Hepatocyte (in vitro differentiated cells): ENCODE data around the gene ABR. TPM values are rescaled to one million over a fixed set of nuclear protein-coding genes. Genes with fewer than 3 reads are reported as not detected.

Experiments
- DNase-seq: peaks from one replicate; pipeline ENCODE4 v3.0.0-alpha.2; 2016; ENCODE audit warnings: low spot score
- H2AFZ ChIP-seq: fragments of 200-600 bp; sonication (generic); 2 replicates; pipeline ENCODE4 v1.6.0; 2016; ENCODE audit warnings: antibody characterized with exemption, mild to moderate bottlenecking
- H3K27ac ChIP-seq: fragments of 200-600 bp; sonication (generic); 2 replicates; pipeline ENCODE4 v1.5.1; 2016; ENCODE audit warnings: mild to moderate bottlenecking
- H3K27me3 ChIP-seq: fragments of 200-600 bp; sonication (generic); 2 replicates; pipeline ENCODE4 v1.6.1; 2016
- H3K36me3 ChIP-seq: fragments of 200-600 bp; sonication (generic); replicated peaks from 2 replicates; pipeline ENCODE4 v1.5.1; 2016; ENCODE audit warnings: low read depth; ENCODE audit not compliant: insufficient read depth
- H3K4me1 ChIP-seq: fragments of 200-600 bp; sonication (generic); 2 replicates; pipeline ENCODE4 v1.5.1; 2016; ENCODE audit warnings: mild to moderate bottlenecking, moderate library complexity; ENCODE audit not compliant: insufficient read depth
- H3K4me2 ChIP-seq: fragments of 200-600 bp; sonication (generic); 2 replicates; pipeline ENCODE4 v1.6.0; 2016
- H3K4me3 ChIP-seq: fragments of 200-600 bp; sonication (generic); 2 replicates; pipeline ENCODE4 v1.5.1; 2016; ENCODE audit warnings: mild to moderate bottlenecking
- H3K79me2 ChIP-seq: fragments of 200-600 bp; sonication (generic); 2 replicates; pipeline ENCODE4 v1.6.0; 2017; ENCODE audit warnings: mild to moderate bottlenecking
- H3K9me2 ChIP-seq: fragments of 200-600 bp; sonication (generic); replicated peaks from 2 replicates; pipeline ENCODE4 v1.6.0; 2017; ENCODE audit warnings: mild to moderate bottlenecking; ENCODE audit not compliant: insufficient read depth
- H3K9me3 ChIP-seq: fragments of 200-600 bp; sonication (generic); 2 replicates; pipeline ENCODE4 v1.5.1; 2016; ENCODE audit warnings: low read depth, mild to moderate bottlenecking
- H4K20me1 ChIP-seq: fragments of 200-600 bp; sonication (generic); 2 replicates; pipeline ENCODE4 v1.6.0; 2016; ENCODE audit warnings: mild to moderate bottlenecking; ENCODE audit not compliant: insufficient read depth, poor library complexity, severe bottlenecking
- EZH2 ChIP-seq: fragments of 200-600 bp; sonication (generic); IDR thresholded peaks from 2 replicates; pipeline ENCODE4 v1.6.1; 2016; ENCODE audit warnings: antibody characterized with exemption, mild to moderate bottlenecking, borderline replicate concordance
- EZH2phosphoT487 ChIP-seq: fragments of 200-600 bp; sonication (generic); IDR thresholded peaks from one replicate; pipeline ENCODE4 v1.6.1; 2018; ENCODE audit warnings: antibody characterized with exemption, mild to moderate bottlenecking, low read depth, moderate library complexity; ENCODE audit not compliant: unreplicated experiment, severe bottlenecking
- WGBS: methylation state at CpG from one replicate; pipeline ENCODE4 v1.1.6; 2016; ENCODE audit warnings: low lambda C conversion rate; ENCODE audit errors: missing lambda C conversion rate; 5-methylcytosine and 5-hydroxymethylcytosine counted together
- polyA plus RNA-seq: library from polyadenylated mRNA; unstranded; fragments of >200 nt; fragmentation: Nextera tagmentation; extraction: Ambion mirVana; gene quantifications from 2 replicates; pipeline ENCODE4 v1.2.1, GENCODE V29; 2016
- total RNA-seq: library from RNA; depleted of rRNA; stranded (reverse); fragments of >200 nt; gene quantifications from 2 replicates; pipeline ENCODE4 v1.2.3, GENCODE V29; 2014
- TF ChIP-seq, protein P1 (sequence below): fragments of 200-600 bp; sonication (generic); IDR thresholded peaks from 2 replicates; pipeline ENCODE4 v1.5.1; 2016; ENCODE audit warnings: antibody characterized with exemption, mild to moderate bottlenecking; ENCODE audit not compliant: poor library complexity

ABR gene
- total and polyA plus RNA-seq, 2 experiments from 2014 or later, result 26.8 to 51.5 TPM

- WGBS, result 92% methylated on average over 19 of the region's 25 CpGs
- no peak for TF ChIP-seq EZH2
- TF ChIP-seq, protein P1, sequence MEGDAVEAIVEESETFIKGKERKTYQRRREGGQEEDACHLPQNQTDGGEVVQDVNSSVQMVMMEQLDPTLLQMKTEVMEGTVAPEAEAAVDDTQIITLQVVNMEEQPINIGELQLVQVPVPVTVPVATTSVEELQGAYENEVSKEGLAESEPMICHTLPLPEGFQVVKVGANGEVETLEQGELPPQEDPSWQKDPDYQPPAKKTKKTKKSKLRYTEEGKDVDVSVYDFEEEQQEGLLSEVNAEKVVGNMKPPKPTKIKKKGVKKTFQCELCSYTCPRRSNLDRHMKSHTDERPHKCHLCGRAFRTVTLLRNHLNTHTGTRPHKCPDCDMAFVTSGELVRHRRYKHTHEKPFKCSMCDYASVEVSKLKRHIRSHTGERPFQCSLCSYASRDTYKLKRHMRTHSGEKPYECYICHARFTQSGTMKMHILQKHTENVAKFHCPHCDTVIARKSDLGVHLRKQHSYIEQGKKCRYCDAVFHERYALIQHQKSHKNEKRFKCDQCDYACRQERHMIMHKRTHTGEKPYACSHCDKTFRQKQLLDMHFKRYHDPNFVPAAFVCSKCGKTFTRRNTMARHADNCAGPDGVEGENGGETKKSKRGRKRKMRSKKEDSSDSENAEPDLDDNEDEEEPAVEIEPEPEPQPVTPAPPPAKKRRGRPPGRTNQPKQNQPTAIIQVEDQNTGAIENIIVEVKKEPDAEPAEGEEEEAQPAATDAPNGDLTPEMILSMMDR, result no peak
- no peak for TF ChIP-seq EZH2phosphoT487
- Histone ChIP-seq H3K27me3 (no peaks in the 10 kb centered on the region), H3K27ac (no peak overlapping the region), H3K4me3 (no peak overlapping the region), H3K9me2 (no peaks in the 10 kb centered on the region), H4K20me1 (no peaks in the 10 kb centered on the region), H3K79me2 (no peaks in the 10 kb centered on the region), H3K4me2 (no peak overlapping the region), H3K4me1 (no peaks in the 10 kb centered on the region), H2AFZ (no peak overlapping the region), H3K9me3 (no peaks in the 10 kb centered on the region), H3K36me3 (no peaks in the 10 kb centered on the region)
- DNase-seq, result no peak
Observed at GRCh38 chr17:1073241-1073962, 106.4 kb downstream of the ABR start.

DNA sequence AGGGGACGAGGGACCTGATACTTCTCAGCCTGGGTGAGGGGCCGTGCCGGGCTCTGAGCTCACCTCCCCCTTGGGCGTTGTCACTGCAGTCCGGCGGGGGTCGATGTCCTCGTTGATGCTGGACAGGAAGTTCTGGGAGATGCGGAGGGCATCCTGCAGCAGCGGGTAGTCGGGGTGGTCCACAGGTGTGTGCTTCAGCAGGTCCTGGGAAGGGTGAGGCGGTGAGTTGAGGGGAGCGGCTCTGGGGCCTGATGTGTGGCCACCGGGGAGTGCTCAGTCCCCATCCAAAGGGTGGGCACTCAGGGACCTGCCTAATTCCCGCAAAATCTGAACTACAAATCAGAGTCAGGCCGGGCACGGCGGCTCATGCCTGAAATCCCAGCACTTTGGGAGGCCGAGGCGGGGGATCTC lies 107.2 kb downstream of the ABR start:
- no peaks in the 10 kb centered on the region for H3K79me2 ChIP-seq
- no peaks in the 10 kb centered on the region for H3K9me3 ChIP-seq
- H3K36me3 ChIP-seq, result no peaks in the 10 kb centered on the region
- no peaks in the 10 kb centered on the region for H3K27me3 ChIP-seq
- no peak overlapping the region for H2AFZ ChIP-seq
- H4K20me1 ChIP-seq, result no peaks in the 10 kb centered on the region
- no peak for DNase-seq
- no peak overlapping the region for H3K4me2 ChIP-seq
- no peak overlapping the region for H3K27ac ChIP-seq
- H3K4me1 ChIP-seq, result no peaks in the 10 kb centered on the region
- no peaks in the 10 kb centered on the region for H3K9me2 ChIP-seq
- H3K4me3 ChIP-seq, result no peak overlapping the region
- WGBS, result 96% methylated on average over 20 of the region's 20 CpGs
- TF ChIP-seq EZH2phosphoT487 (no peak), EZH2 (no peak)
- TF ChIP-seq, protein P1, result no peak

DNA sequence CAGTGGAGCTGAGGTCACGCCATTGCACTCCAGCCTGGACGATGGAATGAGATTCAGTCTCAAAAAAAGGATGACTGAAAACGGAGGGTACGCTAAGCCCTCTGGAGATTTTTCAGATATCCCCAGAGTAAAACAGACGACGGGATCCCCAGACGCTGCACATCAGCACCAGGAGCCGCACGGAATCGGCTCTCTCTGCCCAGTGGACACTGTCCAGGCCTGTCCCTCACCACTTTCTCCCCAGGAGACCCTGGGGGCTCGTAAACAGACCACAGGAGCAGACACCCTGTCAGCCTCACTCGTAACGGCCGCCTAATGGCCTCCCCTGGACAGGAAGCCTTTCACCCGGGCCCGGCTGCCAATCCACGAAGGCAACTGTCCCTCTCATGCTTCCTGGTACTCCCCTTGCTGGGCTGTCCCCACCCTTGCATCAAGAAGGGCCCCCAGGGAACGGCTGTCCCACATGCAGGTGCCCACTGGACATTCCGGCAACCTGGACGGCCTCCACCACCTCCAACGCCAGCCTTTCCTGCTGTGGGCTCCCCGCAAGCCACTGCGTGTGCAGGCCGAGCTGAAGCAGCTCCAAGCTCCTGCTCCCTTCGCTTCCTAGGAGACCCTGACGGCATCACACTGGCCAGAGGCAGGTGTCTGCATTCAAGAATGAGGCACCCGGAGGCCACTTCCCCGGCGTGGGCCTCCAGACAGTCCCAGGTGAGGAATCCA lies 108.5 kb downstream of the ABR start:
- H3K9me2 ChIP-seq, result no peaks in the 10 kb centered on the region
- no peak overlapping the region for H2AFZ ChIP-seq
- H3K27ac ChIP-seq, result no peak overlapping the region
- H3K9me3 ChIP-seq, result no peaks in the 10 kb centered on the region
- H3K4me2 ChIP-seq, result no peak overlapping the region
- TF ChIP-seq EZH2, result no peak
- TF ChIP-seq, protein P1, result no peak
- no peaks in the 10 kb centered on the region for H3K27me3 ChIP-seq
- H3K79me2 ChIP-seq, result no peaks in the 10 kb centered on the region
- no peaks in the 10 kb centered on the region for H3K4me1 ChIP-seq
- no peak overlapping the region for H3K4me3 ChIP-seq
- H3K36me3 ChIP-seq, result no peaks in the 10 kb centered on the region
- WGBS, result 77% methylated on average over 29 of the region's 29 CpGs
- no peaks in the 10 kb centered on the region for H4K20me1 ChIP-seq
- no peak for DNase-seq
